Smooth muscle cell of the coronary artery (primary cell): Measurements from ENCODE around the gene GPATCH2. TPM values are rescaled to one million over a fixed set of nuclear protein-coding genes. Genes with fewer than 3 reads are reported as not detected.

Experiments
- total RNA-seq: library from RNA; depleted of rRNA; stranded (reverse); fragments of >200 nt; gene quantifications from 2 replicates; pipeline ENCODE4 v1.2.3, GENCODE V29; 2014; ENCODE audit warnings: low replicate concordance

Gene GPATCH2
- total RNA-seq, result 12.4 and 13.6 TPM in 2 replicates

GRCh38 chr1:217630711-217631591 lies at the start of gene GPATCH2, which contains the start of gene SPATA17:
Gene GPATCH2, minus strand, starts transcription at chr1:217631090. Its CDS starts 119 bp downstream, at chr1:217630971.
Gene SPATA17, plus strand, starts transcription at chr1:217631344. Its CDS starts 35 bp downstream, at chr1:217631379.

Other genes starting within 250 kb of the GPATCH2 start
- gene SPATA17, start 254 bp upstream of the GPATCH2 start, total RNA-seq, result 0.45 and 1.4 TPM in 2 replicates